COLO668 (cell line): ENCODE measurements around the gene TTC12.
"Not testable (repeated sequence)": the region's sequence is repeated elsewhere in the genome, so short reads cannot be mapped to it uniquely, and the experiment has no call there.

Source experiments
- DNase-seq: peaks from one replicate; lab custom pipeline; 2025; ENCODE audit not compliant: unreplicated experiment; lab: John Stamatoyannopoulos, UW

TTC12 gene

DNA sequence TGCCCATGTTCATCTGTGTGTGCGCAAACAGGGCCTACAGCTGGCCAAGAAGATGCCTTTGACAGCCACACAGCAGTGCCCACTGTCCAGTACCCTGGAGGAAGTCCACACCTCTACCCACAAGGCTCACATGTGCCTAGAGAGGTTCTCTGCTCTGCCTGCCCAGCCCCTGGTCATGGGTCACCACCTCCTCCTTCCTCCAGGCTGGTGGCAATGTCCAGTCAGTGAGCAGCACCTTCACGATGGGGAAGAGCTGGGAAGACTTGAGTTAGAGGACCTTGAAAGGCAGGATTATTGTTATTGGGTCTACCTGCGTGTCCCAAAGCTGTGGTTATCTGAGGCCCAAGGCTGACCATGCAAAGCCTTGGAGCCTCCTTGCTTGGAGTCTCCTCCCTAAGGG, 28.4 kb upstream of the TTC12 start:
- no peak for DNase-seq

DNA sequence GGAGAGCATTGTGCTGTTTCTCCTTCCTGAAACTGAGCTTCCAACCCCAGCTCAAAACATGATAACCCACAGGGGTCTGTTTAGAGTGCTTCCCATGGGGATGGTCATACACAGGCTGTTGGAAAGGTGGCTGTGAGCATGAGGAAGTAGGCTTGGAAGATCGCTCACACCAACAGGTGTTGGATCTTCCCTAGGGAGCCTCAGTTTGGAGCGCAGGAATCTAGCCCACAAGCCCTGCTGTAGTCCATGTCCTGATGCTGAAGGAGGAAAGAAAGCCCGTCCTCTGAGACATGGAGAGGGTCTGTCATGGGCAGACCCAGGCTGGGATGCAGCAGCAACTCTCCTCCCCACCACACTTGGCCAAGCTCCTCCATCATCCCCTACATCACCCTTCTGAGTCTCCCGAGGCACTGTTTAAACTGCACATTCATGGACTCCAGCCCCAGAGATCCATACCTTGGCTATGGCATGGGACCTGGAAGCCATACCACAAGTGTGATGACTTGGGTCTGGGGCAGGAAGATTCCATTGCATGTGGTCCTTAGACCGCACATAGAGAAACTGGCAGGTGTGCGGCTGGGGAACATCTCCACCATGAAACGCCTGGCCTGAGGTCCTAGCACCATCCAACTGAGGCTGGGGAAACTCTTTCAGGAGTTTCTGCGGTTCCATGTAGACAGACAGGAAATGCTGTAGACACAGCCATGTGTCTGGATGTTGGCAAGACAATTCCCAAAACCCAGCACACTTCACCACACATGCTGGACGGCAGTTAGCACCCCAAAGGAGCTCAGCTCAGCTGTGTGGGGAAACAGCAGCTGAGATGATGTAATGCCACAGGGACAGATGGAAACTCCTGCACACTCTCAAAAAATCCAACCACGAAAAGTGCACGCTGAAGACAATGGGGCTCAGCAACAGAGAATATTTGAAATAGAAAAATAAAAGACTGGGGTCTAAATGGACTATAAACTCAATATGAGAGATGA, 27.6 kb upstream of the TTC12 start:
- DNase-seq, result no peak

DNA sequence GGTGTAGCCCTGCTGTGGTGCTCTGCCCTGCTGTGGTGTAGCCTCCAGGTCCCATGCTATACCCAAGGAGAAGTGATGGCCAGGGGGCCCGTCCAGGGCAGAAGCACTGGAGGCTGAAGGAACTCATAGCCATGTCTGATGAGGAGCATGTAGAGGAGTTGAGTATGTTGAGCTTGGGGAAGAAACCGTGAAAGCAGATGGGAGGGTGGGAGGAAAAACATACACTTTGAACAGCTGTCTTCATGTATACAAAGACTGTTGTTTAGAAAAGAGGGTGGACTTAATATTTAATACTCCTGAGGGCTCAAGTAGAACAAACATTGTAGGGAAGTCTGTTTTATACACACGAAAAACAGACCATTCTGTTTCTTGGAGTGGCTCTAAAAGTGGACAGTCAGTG, 26.6 kb upstream of the TTC12 start:
- no peak for DNase-seq

DNA sequence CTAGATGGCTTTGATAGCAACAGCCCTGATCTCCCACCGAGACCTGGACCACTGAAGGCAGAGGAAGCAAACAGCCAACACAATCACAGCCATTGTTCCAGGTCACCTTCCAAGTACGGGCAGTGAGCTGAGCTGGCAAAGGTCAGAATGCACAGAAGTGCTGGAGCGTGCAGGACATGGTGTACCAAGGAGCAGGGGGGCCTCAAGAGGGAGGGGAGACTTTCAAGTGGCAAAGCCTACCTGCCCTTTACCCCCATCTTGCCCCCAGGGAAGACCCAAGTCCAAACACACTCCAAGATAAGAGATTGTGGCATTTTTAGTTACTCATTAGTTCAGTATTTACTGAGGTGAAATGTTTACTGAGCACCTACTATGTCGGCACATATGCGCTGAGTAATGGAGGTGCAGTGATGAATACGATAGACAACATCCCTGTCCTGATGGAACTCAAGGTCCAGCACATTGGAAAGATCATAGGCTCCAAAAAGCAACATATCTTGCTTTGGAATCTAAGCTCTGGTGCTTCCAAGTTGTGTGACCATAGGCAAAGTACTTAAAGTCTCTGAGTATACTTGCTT, 26.0 kb upstream of the TTC12 start:
- DNase-seq, result no peak

DNA sequence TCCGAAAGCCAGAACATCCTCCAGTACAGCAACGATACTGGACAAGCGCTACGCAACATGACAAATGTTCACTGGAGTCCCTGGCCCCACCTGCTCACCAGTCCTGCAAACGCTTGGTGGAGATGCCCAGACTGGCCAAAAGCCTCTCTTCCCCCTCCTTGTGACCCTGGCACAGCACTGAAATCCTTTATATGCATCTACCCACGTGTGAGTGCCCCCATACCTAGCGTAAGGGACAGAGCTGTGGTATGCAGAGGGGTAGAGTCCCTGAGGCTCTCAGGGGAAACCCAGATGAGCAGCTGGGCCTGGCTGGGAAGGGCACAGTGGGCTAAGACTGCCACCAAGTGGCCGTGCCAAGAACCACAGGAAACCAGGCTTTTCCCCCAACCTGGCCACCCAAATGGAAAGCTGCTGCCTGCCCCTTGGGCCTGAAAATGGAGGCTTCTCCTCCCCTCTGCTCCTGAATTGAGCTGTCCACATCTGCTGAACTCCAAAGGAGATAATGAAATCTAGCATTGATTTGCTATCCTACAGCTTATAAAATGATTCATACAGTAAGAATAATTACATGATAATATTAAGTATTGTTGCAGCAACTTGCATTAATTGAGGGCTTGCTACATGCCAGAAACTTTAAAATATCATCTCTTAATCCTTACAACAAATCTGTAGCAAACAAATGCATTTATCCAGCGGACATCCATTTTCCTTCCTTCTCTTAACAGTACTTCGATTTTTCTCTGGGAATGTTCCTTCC, 24.8 kb upstream of the TTC12 start:
- peak; percentile 63 for DNase-seq

DNA sequence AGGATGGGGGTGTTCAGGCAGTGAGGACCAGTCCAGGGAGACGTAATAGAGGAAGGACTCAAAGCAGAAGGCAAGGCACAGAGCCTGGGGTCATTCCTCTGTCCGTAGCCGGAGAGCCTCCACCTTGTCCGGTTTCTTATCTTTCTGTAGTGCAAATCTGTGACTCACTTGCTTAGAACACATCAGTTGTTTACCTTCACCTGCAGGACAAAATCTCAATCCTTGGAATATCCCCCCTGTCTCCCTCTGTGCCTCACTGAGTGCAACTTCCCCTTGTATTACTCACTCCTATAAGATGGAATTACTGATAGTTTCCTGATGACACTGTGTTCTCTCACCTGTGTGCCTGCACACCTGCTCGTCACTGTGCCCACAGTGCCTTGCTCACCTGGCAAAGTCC, 20.4 kb upstream of the TTC12 start:
- DNase-seq, result no peak

DNA sequence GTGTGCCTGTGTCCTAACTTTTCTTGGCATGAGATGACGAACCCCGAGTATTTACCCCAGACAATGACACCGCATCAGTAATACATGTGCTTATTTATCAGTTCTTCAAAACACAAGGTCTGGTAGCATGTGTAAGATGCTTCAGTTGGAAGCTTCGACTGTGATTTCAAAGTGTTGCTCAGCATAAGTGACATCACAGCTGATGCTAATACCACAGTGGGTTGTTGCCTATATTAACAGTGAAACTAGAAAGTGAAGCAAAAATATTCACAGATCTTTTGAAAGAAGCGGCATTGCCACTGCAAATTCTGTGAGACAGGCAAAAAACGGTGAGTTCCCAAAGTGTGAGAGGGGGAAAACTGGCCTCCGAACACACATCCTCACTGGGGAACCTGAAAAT, 18.4 kb upstream of the TTC12 start:
- DNase-seq, result no peak

DNA sequence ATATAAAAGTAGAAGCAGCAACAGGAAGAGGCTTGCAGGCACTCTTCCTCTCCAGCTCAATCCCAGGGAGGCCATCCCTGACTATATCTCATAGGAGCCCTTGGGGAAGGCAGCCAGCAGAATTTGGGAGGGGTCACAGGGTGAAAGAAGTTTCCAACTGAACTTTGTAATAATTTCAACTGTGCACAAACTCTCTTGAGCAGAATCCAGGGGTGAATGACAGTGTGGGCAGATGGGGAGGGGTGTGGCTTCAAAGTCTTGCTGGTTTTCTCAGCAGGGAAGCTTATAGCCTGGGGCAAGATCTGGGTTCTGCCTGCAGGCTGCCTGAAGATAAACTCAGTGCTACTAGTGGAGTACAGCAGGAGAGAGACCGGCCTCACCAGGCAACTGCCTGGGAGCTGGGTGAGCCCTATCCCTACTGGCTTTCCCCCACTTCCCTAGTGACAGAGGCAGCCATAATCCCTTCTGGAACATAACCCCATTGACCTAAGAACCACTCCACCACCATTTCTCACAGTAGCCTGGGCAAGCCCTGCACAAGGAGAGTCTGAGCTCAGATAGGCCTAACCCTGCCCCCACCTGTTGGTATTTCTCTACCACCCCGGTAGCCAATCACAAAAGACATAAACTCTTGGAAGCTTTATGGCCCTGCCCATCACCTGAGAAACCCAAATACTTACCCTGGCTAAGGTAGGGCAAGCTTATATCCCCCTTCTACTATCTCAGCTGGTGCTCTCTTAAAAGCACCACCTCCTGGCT, 17.8 kb upstream of the TTC12 start:
- DNase-seq, result peak; percentile 20

DNA sequence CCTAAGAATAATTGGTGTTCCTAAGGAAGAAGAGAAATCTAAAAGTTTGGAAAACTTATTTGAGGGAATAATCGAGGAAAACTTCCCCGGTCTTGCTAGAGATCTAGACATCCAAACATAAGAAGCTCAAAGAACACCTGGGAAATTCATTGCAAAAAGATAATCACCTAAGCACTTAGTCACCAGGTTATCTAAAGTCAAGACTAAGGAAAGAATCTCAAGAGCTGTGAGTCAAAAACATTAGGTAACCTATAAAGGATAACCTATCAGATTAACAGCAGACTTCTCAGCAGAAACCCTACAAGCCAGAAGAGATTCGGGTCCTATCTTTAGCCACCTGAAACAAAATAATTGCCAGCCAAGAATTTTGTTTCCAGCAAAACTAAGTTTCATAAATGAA, 15.9 kb upstream of the TTC12 start:
- not testable (repeated sequence) for DNase-seq

DNA sequence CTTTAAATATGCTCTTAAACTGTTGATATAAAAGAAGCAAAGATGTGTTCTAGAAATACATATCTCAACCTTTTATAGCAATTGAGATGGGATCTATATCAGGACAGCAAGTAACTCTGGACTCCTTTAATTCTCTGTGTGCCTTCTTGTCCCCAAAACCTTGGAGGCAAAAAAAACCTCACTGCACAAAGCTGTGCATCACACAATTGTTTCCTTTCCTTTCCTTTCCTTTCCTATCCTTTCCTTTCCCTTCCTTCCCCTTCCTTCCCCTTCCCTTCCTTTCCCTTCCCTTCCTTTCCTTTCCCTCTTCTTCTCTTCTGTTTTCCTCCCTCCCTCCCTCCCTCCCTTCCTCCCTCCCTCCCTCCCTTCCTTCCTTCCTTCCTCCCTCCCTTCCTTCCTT, 9.5 kb upstream of the TTC12 start:
- no peak for DNase-seq

DNA sequence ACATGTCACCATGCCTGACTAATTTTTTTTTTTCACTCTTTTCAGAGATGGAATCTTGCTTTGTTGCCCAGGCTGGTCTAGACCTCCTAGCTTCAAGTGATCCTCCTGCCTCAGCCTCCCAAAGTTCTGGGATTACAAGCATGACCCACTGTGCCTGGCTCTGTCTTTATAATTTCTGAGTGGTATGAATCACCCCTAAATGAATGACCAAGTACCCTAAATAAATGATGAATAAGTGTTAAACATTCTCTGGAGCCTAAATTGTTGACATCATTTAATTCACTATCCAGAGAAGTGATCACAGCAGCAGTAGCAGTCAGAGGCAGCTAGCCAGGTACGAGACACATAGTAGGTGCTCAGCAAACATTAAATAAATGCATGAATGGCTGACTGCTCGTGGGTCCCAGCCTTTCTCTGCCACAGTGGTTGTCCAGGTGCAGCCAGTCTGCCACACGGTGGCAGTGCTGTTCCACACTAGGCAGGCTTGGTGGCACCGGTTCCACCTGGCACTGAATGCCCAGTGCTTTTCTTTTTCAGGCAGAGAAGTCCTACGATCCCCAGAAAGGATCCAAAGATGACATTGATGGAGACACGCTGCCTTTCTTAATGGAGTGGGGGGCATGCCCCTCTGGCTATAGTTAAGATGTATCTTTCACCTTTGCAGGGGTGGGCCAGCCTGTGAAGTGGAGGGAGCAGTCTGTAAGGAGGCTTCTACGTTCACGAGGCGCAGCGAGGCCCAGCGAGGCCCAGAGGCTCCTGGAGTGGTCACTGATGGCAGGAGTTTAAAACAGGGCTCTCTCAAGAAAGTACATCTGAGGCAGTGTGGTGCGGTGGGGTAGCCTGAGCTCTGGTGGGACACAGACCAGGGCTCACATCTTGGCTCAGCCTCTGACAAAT, 8.7 kb upstream of the TTC12 start:
- DNase-seq, result peak; percentile 82

DNA sequence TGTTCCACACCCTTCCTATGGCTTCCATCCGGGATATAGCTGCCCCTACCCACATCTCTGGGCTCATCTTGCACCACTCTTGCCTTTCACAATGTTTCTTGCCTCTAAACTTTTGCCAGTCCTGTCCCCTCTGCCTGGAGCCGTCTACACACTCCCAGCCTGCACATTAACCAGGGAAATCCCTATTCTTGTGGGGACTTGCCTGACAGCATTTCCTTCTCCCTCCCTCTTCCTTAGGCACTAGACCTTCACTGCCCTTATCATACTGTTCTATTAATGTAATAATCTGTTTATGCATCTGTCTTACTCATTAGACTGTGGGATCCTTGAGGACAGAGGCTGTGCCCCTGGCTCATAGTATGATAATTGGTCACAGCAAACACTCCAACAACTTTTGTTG, 5.8 kb upstream of the TTC12 start:
- DNase-seq, result no peak

DNA sequence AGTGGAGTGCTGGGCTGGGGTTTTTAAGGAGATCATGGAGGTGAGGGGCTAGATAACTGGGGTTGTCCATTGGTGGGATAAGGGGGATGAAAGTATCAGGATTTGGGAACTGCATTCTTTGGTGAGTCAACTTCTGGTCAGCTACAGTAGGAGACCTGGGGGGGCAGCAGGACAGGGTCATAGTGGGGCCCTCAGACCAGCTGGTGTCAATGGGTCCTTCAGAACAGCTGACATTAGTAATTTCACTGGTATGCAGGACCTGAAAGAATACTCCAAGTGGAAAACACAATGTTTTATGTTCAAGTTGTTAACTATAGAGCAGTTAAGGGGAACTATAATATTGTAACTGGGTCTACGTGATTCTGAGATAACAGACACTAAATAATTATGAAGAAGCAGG, 2.8 kb upstream of the TTC12 start:
- no peak for DNase-seq

DNA sequence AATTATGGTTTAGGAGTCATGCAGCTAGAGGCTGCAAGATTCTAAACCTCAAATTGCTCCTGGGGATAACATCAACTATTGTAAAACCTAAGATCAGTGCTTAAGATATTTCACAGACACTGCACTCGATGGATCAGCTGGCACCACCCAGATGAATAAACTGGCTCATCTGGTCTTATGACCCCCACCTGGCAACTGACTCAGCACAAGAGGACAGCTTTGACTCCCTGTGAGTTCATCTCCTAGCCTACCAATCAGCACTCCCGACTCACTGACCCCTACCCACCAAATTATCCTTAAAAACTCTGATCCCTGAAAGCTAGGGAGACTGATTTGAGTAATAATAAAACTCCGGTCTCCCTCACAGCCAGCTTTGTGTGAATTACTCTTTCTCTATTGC, 782 bp upstream of the TTC12 start:
- no peak for DNase-seq

DNA sequence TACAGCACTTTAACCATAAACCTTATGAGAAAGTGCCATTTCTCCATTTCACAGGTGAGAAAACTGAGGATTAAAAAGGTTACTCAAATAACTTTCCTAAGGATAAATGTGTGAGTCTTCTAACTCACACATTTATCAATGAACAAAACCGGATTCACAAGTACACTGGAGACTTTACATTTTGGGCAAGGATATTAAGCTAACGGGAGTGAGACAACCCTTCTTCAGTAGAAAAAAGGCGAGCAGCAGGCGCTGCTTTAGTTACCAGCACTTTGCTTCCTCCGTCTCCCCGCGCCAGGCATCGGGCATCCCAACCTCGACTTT, 356 bp upstream of the TTC12 start:
- no peak for DNase-seq

DNA sequence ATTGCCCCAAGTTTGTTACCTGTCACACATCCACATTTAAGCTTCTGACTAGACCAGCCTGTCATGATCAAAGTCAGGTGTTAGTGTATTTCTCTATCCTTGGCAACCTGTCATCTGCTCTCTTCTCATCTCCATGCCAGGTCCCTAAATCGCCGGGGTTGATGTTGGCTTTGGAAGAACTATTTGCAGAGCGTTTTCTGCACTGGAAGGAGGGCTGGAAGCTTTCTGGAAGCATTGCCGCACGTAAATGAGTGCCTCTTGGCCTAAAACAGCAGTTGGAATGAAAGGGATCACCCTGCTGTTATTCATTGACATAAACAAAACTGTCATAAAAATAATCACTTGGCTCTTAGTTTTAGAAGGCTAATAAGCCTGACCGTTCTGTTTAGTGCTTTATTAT, 1.4 kb downstream of the TTC12 start:
- no peak for DNase-seq

DNA sequence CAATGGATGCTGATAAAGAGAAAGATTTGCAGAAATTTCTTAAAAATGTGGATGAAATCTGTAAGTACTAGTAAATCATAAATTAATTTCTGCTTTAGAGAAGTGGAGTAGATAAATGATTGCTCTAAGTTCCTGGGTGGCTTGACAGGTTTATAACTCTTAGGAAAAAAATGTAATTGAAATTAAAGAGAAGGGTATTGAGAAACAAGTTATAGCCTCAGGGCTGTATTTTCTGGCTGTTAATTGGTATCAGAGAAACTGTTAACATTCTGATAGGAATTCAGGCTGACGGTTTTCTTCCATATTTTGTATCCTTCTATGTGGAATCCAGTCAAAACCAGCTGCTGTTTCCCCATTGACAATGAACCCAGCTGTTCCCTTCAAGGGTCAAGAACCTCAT, 1.9 kb downstream of the TTC12 start:
- DNase-seq, result no peak

DNA sequence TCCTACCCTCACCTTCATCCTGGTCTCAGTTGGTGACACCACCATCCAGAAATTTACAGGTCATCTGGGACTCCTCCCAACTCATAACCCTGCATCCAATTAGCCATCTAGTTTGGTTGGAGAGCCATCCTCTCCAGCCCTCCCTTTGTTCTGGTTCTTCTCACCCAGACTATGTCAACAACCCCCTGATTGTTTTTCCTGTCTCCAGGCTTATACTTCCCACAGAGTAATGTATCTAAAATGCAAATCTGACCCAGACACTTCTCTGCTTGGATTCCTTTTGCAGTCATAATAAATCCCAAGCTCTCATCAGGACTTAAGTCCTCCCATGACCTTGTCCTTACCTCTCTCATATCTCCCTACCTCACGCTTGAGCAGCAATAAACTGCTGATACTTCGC, 3.0 kb downstream of the TTC12 start:
- peak; percentile 45 for DNase-seq

DNA sequence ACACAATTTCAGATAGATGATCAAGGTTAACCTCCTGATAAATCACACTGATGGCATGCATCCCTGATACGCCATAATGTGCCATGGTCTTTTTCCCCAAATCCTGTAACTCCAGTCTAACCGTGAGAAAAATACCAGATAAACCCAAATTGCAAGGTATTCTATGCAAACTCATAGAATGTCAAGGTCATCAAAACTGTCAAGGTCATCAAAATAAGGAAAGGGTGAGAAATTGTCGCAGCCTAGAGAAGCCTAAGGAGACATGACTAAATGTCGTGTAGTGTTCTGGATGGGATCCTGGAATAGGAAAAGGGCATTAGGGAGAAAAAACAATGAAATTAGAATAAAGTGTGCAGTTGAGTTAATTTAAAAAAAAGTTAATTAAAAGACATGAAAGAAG, 4.7 kb downstream of the TTC12 start:
- no peak for DNase-seq

DNA sequence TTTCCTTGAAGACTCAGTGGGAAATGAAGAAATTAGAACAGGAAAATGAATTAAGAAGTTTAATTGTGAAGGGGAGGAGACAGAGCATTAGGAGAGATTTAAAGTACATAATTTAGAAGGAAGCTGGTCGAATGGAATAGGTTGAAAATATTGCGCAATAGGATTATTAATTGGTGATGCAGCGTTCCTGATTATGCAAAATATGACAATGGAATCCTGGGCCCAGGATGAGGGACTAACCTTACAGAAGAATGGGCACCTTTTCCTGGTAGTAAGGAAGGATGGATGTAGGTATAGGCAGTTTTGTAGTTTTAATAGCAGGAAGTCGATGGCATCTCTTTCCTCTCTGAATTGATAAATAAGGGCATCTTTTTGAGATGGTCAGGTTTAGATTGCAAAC, 7.8 kb downstream of the TTC12 start:
- no peak for DNase-seq
